Lower lobe of right lung (tissue), 2 donors: ENCODE data around the gene TMEM121. TPM values are rescaled to one million over a fixed set of nuclear protein-coding genes. Genes with fewer than 3 reads are reported as not detected.
"Not testable (repeated sequence)": the region's sequence is repeated elsewhere in the genome, so short reads cannot be mapped to it uniquely, and the experiment has no call there.

Source experiments
- ATAC-seq, 2 donors: fragments of 200-7000 bp; cut with Tn5 transposase; one replicate each; pipeline ENCODE4 v1.9.1; 2020 to 2022; ENCODE audit warnings: mild to moderate bottlenecking in 2 of 2, moderate library complexity in 2 of 2
- DNase-seq: peaks from one replicate; pipeline ENCODE4 v3.0.0-alpha.2; 2020
- H3K27ac ChIP-seq: fragments of 200-600 bp; one replicate; pipeline ENCODE4 v1.8.0; 2022
- H3K27me3 ChIP-seq: fragments of 200-600 bp; one replicate; pipeline ENCODE4 v1.8.0; 2022; ENCODE audit warnings: low read depth
- H3K36me3 ChIP-seq: fragments of 200-600 bp; one replicate; pipeline ENCODE4 v1.8.0; 2022; ENCODE audit warnings: mild to moderate bottlenecking
- H3K4me1 ChIP-seq: fragments of 200-600 bp; one replicate; pipeline ENCODE4 v1.8.0; 2022
- H3K4me3 ChIP-seq: fragments of 200-600 bp; one replicate; pipeline ENCODE4 v1.8.0; 2022; ENCODE audit warnings: mild to moderate bottlenecking
- H3K9me3 ChIP-seq: fragments of 200-600 bp; one replicate; pipeline ENCODE4 v1.8.0; 2022
- CTCF ChIP-seq: fragments of 200-600 bp; IDR thresholded peaks from one replicate; pipeline ENCODE4 v1.8.0; 2022; ENCODE audit warnings: antibody characterized with exemption, mild to moderate bottlenecking
- intact Hi-C: fragments of 100-400 bp; cut with DNase I; formaldehyde crosslinking; loops from one replicate; pipeline ENCODE4 v1.11.0; 2022
- total RNA-seq: library from RNA; stranded (reverse); fragmentation: NEBNext Ultra II Directional; extraction: Animal tissue kit (Norgen Biotek cat#: 25700); gene quantifications from one replicate; pipeline ENCODE4 v1.2.1, GENCODE V29; 2021
- donor health status: DM: no; HTN: yes; CAD: no; lungs with severe emphysema.

Gene TMEM121
- total RNA-seq, 1 donor from 2014 or later, result 3.0 TPM

GRCh38 chr14:105568859-105569766 lies 42.7 kb downstream of the TMEM121 start:
- DNase-seq, result no peak
- intact Hi-C loops, result no loop called here

GRCh38 chr14:105570482-105570881 lies 44.1 kb downstream of the TMEM121 start:
- DNase-seq (no peak), ATAC-seq (no peak)
- H3K27ac ChIP-seq, result no peak overlapping the region
- no peaks in the 10 kb centered on the region for H3K27me3 ChIP-seq
- H3K4me1 ChIP-seq, result no peaks in the 10 kb centered on the region
- intact Hi-C loops, result no loop called here
- no peaks in the 10 kb centered on the region for H3K36me3 ChIP-seq
- no peaks in the 10 kb centered on the region for H3K9me3 ChIP-seq
- TF ChIP-seq CTCF, result no peak
- no peak overlapping the region for H3K4me3 ChIP-seq

More at GRCh38 chr14:105568859-105569766, 42.7 kb downstream of the TMEM121 start:
- Histone ChIP-seq H3K4me1 (no peaks in the 10 kb centered on the region), H3K4me3 (no peak overlapping the region), H3K27me3 (no peaks in the 10 kb centered on the region), H3K9me3 (no peaks in the 10 kb centered on the region), H3K27ac (no peak overlapping the region), H3K36me3 (no peaks in the 10 kb centered on the region)
- no peak for ATAC-seq
- no peak for TF ChIP-seq CTCF

DNA sequence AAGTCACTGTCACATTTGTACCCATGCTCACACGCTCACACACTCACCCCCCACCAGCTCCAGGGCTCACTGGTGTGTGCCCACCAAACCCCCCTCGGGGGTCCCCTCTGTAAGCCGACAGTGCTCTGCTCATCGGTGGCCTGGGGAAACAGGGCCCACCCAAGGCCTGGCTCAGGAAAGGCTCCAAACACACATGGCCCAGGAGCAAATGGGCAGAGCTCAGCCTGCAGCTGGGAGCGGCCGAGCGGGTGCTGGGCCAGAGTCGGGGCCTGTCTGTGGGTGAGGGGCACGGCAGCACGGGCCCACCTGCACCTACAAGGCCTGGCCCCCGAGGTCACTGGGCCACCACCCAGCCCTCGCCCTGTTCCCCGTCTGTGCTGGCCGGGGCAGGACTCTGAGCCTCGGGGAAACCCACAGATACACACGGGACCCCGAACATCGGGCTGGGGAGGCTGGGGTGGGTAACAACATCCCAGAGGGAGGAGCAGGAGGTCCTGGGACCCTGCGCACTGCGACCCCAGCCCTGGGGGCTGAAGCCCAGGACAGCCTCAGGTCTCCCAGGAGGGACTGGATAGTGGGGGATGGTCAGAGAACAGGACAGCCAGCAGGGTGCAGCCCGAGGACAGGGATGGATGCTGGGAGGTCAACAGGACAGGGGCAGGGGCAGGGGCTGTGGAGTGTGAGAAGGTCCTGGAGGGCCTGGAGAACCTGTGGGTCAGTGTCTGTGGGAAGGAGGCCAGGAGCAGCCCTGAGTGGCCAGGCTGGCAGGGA lies 45.0 kb downstream of the TMEM121 start:
- H3K9me3 ChIP-seq, intact Hi-C loops, DNase-seq, H3K36me3 ChIP-seq, H3K4me3 ChIP-seq, H3K27me3 ChIP-seq, H3K4me1 ChIP-seq, H3K27ac ChIP-seq, ATAC-seq: not testable (repeated sequence)

- H3K27me3 ChIP-seq, ATAC-seq, H3K27ac ChIP-seq, intact Hi-C loops, H3K9me3 ChIP-seq, DNase-seq, H3K4me1 ChIP-seq, H3K4me3 ChIP-seq, H3K36me3 ChIP-seq: not testable (repeated sequence)
Observed at GRCh38 chr14:105572063-105572462, 45.7 kb downstream of the TMEM121 start.

DNA sequence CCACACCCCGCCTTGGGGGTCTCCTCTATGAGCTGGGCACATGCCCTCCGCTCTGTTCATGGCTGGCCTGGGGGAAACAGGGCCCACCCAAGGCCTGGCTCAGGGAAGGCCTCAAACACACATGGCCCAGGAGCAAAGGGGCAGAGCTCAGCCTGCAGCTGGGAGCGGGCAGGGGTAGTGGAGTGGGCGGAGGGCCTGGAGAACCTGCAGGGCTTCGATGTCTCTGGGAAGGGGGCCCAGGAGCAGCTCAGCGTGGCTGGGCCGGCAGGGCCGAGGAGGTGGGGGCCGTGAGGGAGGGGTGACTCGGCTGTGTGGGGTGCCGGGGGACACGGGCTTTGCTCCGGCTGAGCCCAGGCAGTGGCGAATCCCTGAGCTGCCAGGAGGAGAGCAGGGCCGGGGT lies 47.5 kb downstream of the TMEM121 start:
- DNase-seq, H3K27ac ChIP-seq, H3K36me3 ChIP-seq, H3K4me3 ChIP-seq, H3K9me3 ChIP-seq, ATAC-seq, H3K4me1 ChIP-seq, intact Hi-C loops, H3K27me3 ChIP-seq: not testable (repeated sequence)

DNA sequence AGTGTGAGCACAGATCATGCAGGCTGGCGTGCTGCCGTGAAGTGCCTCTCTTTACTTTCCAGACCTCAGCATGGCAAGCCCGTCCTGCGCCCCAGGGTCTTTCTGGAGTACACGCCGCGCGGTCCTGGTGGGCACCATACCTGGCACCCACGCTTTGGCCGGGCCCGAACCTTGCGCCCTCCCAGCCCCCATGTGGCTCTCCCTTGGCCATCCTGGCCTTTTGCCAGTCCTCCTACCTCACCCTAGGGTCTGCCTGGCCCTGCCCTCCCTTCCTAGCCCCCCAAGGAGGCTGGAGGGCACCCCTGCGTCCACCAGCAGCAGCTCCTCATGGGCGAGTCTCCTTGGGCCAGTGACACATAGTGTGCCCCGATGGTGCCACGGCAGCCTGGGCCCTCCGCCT lies 48.0 kb downstream of the TMEM121 start:
- ATAC-seq, H3K4me1 ChIP-seq, H3K4me3 ChIP-seq, H3K27me3 ChIP-seq, H3K27ac ChIP-seq, intact Hi-C loops, H3K36me3 ChIP-seq, DNase-seq, H3K9me3 ChIP-seq: not testable (repeated sequence)

GRCh38 chr14:105575016-105575700 lies 48.8 kb downstream of the TMEM121 start:
- DNase-seq, H3K9me3 ChIP-seq, H3K4me1 ChIP-seq, intact Hi-C loops, ATAC-seq, H3K36me3 ChIP-seq, H3K27me3 ChIP-seq, H3K4me3 ChIP-seq, H3K27ac ChIP-seq: not testable (repeated sequence)
